NCI-H446 (cell line): ENCODE data around the gene ACTN4.
A peak's percentile ranks its signal among the peaks of the same experiment; 100 is the strongest.

Experiments
- DNase-seq, 2 experiments: peaks; one replicate each; lab custom pipeline; 2025; lab: John Stamatoyannopoulos, UW

ACTN4 gene

GRCh38 chr19:38725469-38726283, 78.2 kb downstream of the ACTN4 start:
- no peak for DNase-seq

GRCh38 chr19:38726284-38726673, 78.8 kb downstream of the ACTN4 start:
- no peak for DNase-seq

GRCh38 chr19:38726761-38727301, 79.4 kb downstream of the ACTN4 start:
- DNase-seq, result no peak

- no peak for DNase-seq
Measured at GRCh38 chr19:38727306-38727867, 79.9 kb downstream of the ACTN4 start.

- DNase-seq, result no peak
Measured at GRCh38 chr19:38727868-38728660, 80.6 kb downstream of the ACTN4 start.

GRCh38 chr19:38728752-38729541, 81.5 kb downstream of the ACTN4 start:
- DNase-seq, result no peak

- peak in 1 of 2 experiments; percentile 55 for DNase-seq
Measured at GRCh38 chr19:38729653-38730469, 82.4 kb downstream of the ACTN4 start.

- no peak for DNase-seq
Measured at GRCh38 chr19:38730470-38730730, 83.0 kb downstream of the ACTN4 start.

- no peak for DNase-seq
Measured at GRCh38 chr19:38730731-38731589, 83.5 kb downstream of the ACTN4 start.

GRCh38 chr19:38731654-38732301, 84.3 kb downstream of the ACTN4 start:
- no peak for DNase-seq

GRCh38 chr19:38733241-38733492, 85.7 kb downstream of the ACTN4 start:
- DNase-seq, result no peak

- no peak for DNase-seq
Measured at GRCh38 chr19:38733493-38734175, 86.2 kb downstream of the ACTN4 start.

GRCh38 chr19:38734176-38734425, 86.7 kb downstream of the ACTN4 start:
- no peak for DNase-seq

GRCh38 chr19:38734426-38735256, 87.2 kb downstream of the ACTN4 start:
- DNase-seq, result no peak

- no peak for DNase-seq
Measured at GRCh38 chr19:38735257-38735686, 87.8 kb downstream of the ACTN4 start.

GRCh38 chr19:38736036-38736412, 88.6 kb downstream of the ACTN4 start:
- no peak for DNase-seq

- peak in 1 of 2 experiments; percentile 42 for DNase-seq
Measured at GRCh38 chr19:38736413-38737280, 89.2 kb downstream of the ACTN4 start.
